NCI-H1417 treated with DMSO at 0.1 percent for 48 hours (cell line): ENCODE results near the gene TOPBP1.
"Not testable (repeated sequence)": the region's sequence is repeated elsewhere in the genome, so short reads cannot be mapped to it uniquely, and the experiment has no call there.

Source experiments
- DNase-seq: peaks from one replicate; lab custom pipeline; 2025; lab: John Stamatoyannopoulos, UW

TOPBP1 gene

DNA sequence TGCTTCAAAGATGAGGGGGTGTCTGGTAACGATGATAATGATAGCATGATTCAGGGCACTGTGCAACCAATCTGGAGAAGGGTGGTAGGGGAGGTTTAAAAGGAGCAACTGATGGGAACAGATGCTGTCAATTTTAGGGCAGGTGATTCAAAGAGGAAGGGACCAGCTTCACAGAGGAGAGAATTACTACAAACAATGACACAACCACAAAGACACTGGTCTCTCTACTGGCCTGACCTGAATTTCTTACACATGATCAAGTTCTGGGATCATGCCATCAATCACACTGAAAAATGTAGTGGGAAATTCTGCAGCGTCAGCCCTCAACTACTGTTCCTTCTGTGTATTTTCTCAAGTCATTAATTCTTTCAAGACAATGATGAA, 90.8 kb downstream of the TOPBP1 start:
- DNase-seq = no peak

DNA sequence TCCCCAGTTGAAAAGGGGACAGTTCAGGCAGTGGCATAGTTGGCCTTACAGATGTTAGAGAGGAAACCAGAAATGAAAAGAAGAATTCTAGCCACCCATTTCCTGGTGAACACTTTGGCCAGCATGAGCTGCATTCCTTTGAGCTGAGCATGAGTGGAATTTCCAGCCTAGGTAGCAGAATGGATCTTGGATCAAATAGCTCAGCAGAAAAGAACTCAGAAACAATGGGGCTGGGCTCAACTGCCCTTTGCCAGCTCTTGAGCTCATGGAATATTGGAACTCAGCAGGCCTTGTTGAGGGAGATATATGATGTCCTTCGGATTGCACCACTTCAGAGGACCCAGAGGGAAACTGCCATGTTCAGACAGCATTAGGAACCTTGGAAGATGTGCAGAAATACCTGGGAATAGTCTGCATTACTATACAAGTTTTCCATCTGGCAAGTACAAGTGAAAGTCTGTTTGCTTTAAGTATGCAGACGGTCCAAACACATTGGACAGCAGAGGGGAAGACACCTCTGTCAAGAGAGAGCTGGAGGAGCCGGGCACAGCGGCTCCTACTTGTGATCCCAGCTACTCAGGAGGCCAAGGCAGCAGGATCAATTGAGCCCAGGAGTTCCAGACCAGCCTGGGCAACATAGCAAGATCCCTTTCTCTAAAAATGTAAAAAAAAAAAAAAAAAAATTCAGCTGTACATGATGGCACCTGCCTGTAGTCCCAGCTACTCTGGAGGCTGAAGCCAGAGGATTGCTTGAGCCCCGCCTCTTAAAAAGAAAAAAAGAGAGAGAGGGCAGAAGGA, 91.4 kb downstream of the TOPBP1 start:
- no peak for DNase-seq

DNA sequence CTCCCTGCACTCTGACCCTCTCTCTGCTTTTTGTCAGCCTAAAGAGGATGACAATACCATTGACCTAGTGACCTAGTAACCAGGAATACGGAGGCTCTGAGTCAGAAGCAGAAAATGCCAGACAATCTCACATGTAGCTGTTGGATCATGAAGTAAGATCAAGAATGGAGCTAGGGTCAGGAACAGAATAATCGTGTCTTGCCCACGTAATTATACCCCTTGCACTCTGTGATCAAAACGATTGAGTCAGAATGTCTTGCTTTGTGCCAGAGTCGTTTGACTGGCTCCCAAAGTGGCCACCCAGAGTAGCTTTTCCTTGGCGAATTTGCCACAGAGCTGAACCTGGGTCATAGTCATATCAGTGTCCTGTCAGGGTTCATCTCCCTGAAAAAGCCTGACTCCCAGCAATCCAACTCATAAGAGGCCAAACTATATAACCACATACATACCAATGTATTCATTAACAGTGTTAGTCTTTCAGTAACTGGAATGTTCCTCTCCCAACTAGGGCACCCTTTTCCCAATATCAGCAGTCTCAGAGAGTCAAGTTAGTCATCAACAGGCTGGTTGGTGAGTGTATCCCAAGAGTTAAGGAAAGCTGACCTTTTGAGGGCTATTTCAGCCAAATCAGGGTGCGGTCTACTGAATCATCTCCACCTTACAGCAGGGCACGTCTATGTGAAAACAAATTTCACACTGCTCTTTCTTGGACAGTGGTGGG, 93.3 kb downstream of the TOPBP1 start:
- DNase-seq = no peak

DNA sequence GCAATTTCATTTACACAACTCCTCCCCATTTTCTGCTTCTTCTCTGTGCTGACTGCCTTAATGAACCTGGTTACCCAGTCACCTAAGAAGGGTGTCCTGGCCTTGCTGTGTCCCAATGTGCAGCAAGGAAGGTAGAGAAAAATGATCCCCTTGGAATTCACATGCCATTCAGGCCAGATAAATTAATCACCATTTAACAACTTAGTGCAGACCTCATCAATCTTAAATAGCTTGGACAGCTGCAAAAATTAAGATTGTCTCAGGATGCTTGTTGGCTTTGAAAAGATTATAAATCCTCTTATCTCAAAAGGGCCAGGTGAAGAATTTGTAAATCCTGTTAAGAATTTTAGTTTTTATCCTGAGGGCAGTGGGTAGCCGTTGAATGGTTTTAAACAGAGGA, 97.9 kb downstream of the TOPBP1 start:
- DNase-seq = no peak

DNA sequence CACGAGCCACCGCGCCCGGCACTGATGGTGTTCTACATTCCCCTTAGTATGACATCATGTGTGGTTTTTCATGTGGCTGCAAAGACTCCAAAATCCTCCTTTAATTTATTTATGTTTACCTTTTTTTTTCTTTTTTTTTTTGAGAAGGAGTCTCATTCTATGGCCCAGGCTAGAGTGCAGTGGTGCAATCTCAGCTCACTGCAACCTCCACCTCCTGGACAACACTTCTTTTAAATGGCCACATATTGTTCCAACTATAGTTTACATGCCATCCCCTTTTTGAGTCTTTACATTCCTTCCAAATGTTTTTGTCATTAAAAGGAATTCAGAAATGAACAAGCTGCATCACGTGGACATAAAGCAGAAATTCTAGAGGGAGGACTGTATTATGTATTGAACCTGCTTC, 98.6 kb downstream of the TOPBP1 start:
- DNase-seq = no peak

DNA sequence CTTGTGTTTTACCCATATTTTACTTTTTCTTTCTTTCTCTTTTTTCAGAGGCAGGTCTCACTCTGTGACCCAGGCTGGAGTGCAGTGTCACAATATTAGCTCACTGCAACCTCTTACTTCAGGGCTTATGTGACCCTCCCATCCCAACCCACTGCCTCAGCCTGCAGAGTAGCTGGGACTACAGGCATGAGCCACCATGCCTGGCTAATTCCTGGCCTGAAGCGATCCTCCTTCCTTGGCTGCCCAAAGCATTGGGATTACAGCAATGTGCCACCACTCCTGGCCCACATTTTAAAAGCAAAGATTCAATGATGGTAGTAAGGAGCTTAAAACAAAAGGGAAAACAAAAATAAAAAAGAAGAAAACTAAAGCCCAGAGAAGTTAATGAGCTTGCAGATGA, 99.4 kb downstream of the TOPBP1 start:
- DNase-seq = no peak

DNA sequence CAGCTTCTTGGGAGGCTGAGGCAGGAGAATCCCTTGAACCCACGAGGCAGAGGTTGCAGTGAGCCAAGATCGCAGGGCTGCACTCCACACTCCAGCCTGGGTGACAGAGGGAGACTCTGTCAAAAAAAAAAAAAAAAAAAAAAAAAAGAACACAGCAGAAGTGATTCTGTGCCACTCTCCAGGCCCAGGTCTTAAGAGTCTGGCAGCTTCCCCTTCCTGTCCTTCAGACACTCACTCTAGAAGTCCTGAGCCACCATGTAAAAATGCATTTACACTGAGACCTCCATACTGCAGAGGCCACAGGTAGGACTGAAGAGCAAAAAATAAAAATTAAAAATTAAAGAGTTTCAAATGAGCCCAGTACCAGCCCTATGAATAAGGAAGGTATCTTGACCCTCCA, 100.1 kb downstream of the TOPBP1 start:
- no peak for DNase-seq

DNA sequence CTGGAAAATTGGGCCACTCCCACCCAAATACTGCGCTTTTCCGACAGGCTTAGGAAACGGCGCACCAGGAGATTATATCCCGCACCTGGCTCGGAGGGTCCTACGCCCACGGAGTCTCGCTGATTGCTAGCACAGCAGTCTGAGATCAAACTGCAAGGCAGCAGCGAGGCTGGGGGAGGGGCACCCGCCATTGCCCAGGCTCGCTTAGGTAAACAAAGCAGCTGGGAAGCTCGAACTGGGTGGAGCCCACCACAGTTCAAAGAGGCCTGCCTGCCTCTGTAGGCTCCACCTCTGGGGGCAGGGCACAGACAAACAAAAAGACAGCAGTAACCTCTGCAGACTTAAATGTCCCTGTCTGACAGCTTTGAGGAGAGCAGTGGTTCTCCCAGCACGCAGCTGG, 110.2 kb downstream of the TOPBP1 start:
- DNase-seq = not testable (repeated sequence)
